Suppressor macrophage (primary cell): ENCODE measurements around the gene HAAO.
A peak's percentile ranks its signal among the peaks of the same experiment; 100 is the strongest.

ENCODE experiments used
- DNase-seq, 4 experiments: peaks; one replicate each; pipeline ENCODE4 v3.0.0-alpha.2; 2020 to 2022

The HAAO gene

GRCh38 chr2:42743659-42743990, 48.8 kb downstream of the HAAO start:
- no peak for DNase-seq

- DNase-seq = no peak
Measured at GRCh38 chr2:42742740-42743658, 49.4 kb downstream of the HAAO start.

- no peak for DNase-seq
Measured at GRCh38 chr2:42741140-42741539, 51.2 kb downstream of the HAAO start.

- DNase-seq = peak in 1 of 4 experiments; percentile 8
Measured at GRCh38 chr2:42736598-42737322, 55.6 kb downstream of the HAAO start.

GRCh38 chr2:42733852-42734251, 58.5 kb downstream of the HAAO start:
- no peak for DNase-seq

GRCh38 chr2:42731316-42731715, 61.1 kb downstream of the HAAO start:
- peak; percentile 53 to 82 (median 70) for DNase-seq

- no peak for DNase-seq
Measured at GRCh38 chr2:42726680-42727079, 65.7 kb downstream of the HAAO start.

- peak; percentile 57 to 79 (median 76) for DNase-seq
Measured at GRCh38 chr2:42725657-42726056, 66.7 kb downstream of the HAAO start.

- peak; percentile 65 to 89 (median 82) for DNase-seq
Measured at GRCh38 chr2:42724886-42725285, 67.5 kb downstream of the HAAO start.

- DNase-seq = no peak
Measured at GRCh38 chr2:42723465-42723864, 68.9 kb downstream of the HAAO start.

GRCh38 chr2:42722320-42723190, 69.8 kb downstream of the HAAO start:
- peak; percentile 85 to 97 (median 92) for DNase-seq

- peak in 1 of 4 experiments; percentile 16 for DNase-seq
Measured at GRCh38 chr2:42721898-42722297, 70.5 kb downstream of the HAAO start.
